HG03045 (cell line): Measurements from ENCODE around the gene PRKCH.
A peak's percentile ranks its signal among the peaks of the same experiment; 100 is the strongest.
"Not testable (repeated sequence)": the region's sequence is repeated elsewhere in the genome, so short reads cannot be mapped to it uniquely, and the experiment has no call there.

Experiments used
- ATAC-seq: cut with Tn5 transposase; IDR thresholded peaks from one replicate; pipeline ENCODE4 v1.9.1; 2021; ENCODE audit warnings: mild to moderate bottlenecking, moderate library complexity; ENCODE audit not compliant: unreplicated experiment

PRKCH gene

DNA sequence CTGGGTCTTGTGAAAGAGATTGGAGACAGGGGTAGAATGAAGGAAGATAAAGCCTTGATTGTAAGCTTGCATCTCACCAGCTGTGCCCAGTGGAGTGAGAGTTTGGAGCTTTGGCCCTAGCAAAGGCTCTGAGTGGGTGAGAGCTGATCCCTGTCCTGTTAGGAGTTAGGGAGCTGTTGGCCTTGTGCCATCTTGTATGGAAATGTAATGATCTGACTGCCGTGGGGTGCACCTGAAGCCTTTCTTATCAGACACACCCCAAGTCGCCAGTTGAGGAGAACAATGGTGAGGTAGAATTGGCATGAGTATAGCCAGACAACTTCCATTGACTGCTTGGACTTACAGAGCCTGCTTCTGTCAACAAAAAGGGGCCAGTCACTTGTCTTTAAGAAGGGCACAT, 130.1 kb downstream of the PRKCH start:
- ATAC-seq: no peak

DNA sequence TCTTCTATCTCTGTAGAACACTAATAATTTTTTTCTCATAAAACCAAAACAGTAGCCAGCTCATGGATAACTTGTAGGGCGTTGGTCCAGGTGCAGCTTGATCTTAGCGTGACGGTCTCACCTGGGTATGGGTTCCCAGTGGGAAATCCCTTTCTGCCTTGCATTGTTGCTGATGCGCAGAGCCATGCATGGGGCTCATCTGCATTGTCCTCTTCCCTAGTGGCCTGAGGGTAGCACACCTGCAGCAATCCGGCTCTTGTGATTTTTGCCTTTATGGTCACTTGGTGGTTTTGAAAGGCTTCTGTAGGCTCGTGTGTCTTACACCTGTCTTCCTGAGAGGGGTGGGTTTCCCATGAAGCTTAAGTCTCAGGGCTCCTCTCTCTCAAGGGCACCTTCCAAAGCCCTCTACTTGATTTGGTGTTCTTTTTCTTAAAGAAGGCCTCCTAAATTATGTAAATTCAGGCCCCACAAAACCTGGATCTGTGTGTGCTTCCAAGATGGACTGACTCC, 130.6 kb downstream of the PRKCH start:
- no peak for ATAC-seq

DNA sequence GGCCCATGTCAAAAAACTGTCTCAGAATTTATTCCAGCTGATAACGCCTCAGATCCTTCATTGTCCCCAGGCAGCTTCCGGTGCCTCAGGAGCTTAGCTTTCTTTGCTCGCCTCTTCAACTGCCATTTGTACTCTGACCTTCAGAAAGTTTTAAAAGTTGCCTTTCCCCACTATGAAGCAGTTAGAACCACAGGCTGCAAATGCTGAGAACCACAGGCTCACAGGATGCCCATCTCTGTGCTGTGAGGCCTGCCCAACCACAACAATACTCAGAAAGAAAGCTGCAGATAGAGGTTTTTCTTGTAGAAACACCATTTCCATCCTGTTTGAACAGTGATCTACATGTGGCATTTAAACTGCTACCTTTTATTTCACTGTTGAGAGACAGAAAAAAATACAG, 131.1 kb downstream of the PRKCH start:
- ATAC-seq: no peak

GRCh38 chr14:61453103-61453767, 131.9 kb downstream of the PRKCH start:
- no peak for ATAC-seq

DNA sequence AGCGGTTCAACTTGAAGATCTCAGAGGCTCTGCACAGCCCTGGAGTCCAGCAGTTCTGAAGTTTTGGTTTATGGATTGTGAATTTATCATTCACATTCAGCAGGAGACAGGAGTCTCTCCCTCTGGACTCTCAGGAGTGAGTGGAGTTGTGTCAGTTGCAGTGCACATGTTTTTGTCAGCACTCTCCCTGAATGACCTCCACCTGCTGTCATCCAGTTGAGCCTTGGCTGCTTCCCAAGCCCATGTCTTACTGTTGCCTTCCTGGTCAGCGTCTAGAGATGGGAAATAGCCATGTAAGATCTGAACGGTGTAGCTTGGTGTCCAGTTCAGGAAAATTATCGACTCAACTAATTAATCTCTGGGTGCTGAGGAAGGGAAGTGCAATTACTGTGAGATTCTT, 133.2 kb downstream of the PRKCH start:
- ATAC-seq: no peak

DNA sequence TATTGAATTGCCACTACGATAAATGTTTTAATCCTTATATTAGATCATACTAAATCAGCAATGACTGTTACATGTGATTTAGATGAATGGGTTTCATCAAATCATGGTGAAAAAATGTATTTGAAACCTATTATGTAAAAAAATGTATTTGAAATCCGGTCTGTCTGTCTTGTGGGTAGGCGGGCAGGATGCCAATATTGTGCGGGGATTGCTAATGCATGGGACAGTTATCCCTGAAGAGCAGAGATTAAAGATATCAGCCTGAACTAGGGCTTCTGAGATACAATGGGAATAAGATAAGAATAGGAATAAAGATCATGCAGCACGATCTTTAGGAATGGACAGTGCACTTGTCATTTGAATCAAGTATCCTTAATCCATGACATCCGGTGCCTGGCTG, 134.0 kb downstream of the PRKCH start:
- no peak for ATAC-seq

DNA sequence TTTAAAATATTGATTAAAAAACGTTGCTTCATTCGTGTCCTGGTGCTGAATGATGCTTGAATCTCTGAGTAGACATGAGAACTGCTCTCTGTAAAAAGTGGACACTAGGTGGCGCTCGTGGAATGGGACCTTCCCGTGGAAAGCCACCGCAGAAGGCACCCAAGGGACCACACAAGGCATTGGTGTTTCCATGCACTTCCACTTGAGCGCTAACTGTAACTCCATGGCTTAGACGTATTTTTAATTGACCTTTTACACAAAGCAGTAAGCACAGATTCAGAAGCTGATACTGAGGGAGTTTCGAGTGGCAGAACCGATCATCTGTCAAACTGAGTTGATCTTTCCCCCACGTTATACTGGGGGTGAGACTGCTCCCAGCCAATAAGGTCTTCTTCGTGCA, 135.3 kb downstream of the PRKCH start:
- ATAC-seq: peak; percentile 81

DNA sequence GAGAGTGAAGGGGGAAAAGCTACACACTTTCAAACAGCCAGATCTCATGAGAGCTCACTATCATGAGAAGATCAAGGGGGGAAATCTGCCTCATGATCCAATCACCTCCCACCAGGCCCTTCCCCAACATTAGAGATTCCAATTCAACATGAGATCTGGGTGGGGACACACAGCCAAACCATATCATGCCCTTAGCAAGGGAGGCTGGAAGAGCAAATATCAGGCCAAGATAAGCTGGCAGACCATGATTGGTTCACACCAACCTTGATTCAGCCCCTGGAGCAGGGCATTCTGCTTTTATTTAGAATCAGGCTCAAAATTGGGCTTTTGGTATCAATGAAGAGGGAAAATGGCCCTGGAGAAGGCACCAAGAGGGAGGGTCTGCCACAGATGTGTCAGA, 137.4 kb downstream of the PRKCH start:
- ATAC-seq: no peak

DNA sequence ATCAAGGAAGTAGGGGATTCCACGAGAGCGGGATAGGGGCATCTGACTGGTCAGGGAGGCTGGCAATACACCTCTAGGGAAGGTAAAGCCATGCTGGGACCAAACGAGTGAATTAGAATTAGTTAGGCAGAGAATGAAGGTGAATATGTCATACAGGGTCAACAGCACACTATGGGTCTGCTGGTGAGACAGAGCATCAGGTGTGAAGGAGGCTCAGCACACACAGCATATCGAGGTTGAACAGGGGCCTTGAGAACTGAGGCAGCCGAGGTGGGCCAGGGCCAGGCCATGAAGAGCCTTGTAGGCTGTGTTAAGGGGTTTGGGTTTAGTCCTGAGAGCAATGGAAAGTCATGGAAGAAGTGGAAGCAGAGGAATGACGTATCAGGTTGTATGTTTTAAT, 137.8 kb downstream of the PRKCH start:
- no peak for ATAC-seq

GRCh38 chr14:61460063-61460462, 138.7 kb downstream of the PRKCH start:
- ATAC-seq: no peak

DNA sequence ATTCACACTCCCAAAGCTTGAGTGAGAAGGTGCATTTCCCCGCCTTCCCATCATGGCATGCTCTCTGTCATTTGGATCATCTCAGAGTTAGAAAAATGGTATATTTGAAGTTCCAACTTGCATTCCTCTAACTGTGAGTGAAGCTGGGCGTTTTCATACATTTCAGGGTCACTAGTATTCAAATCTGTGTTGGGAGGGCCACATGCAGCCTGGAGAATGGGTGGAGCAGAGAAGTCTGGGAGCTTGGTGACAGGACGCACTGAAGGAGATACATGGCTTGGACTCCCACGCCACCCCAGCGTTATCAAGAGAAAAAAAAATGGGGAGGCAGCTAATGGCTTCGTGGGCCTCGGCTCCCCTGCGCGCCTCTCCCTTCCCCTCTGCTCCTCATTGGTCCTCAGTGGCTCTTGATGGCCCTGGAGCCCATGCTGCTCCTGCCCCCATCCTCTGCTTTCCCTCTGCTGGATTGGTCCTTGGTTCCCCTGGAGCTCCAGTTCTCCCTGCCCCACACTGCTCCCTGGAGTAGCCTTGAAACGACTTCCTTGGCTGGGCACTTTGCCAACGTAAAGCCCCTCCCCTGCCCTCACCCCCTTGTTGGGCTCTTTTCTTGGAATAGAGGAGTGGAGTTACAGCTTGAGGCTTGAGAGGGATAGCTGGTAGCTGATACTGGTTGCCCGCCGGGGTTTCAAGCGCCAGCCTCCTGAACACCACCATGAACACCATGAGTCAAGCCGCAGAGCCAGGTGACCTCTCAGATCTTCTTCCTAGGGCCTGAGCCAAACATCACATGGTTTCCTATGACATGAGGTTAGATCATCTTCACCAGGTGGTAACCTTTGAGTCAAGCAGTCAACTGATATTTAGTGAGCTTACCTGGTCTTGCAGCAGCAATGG, 139.6 kb downstream of the PRKCH start:
- ATAC-seq: no peak

DNA sequence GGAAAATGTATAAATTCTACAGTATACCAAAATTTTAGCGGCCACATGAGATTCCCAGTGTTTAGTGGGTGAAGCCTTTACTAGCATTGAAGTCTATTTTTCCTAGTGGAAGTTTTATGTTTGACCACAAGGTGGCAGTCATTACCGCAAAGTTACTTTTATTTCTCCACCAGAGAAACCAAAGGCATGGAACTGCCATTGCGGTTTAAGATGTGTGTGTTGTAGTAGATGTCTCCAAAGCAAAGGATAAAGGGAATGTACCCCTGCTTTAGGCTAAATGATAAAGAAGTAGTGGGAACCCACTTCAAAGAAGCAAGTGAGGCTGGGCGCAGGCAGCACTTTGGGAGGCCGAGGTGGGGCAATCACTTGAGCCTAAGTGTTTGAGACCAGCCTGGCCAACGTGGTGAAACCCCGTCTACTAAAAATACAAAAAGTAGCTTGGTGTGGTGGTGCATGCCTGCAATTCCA, 140.5 kb downstream of the PRKCH start:
- ATAC-seq: no peak

DNA sequence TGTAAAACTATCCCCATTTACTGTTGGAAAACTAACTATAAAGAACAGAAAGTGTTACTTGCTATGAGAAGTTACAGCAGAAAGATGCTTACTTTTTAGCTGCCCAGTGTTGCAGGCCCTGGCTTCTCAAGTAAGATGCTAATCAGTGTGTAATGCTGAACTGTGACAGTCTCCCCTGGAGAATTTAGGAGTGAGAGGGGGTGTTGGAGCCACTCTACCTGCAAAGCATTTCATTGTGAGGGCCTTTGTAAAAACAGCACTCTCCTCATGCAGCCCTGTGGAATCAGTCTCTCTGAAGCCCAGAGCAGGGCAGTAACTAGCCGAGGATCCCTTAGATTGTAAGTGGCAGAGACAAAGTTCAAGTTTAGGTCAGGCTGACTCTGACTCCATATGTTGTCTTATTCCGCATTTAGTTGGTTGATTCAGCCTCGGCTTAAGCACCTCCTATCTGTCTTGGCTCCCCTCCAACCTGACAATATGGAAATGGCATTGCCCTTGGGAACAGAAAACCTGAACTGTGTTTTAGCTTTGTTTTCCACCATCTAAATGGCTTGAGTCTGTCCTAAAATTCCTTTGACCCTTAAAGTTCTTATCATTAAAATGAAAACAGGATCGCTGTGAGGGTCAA, 141.3 kb downstream of the PRKCH start:
- ATAC-seq: no peak

- ATAC-seq: no peak
Observed at GRCh38 chr14:61463664-61464285, 142.4 kb downstream of the PRKCH start.

- ATAC-seq: not testable (repeated sequence)
Observed at GRCh38 chr14:61464539-61465320, 143.4 kb downstream of the PRKCH start.

- no peak for ATAC-seq
Observed at GRCh38 chr14:61466249-61466904, 145.0 kb downstream of the PRKCH start.

GRCh38 chr14:61466905-61467280, 145.5 kb downstream of the PRKCH start:
- ATAC-seq: no peak

GRCh38 chr14:61467296-61467695, 145.9 kb downstream of the PRKCH start:
- ATAC-seq: no peak

DNA sequence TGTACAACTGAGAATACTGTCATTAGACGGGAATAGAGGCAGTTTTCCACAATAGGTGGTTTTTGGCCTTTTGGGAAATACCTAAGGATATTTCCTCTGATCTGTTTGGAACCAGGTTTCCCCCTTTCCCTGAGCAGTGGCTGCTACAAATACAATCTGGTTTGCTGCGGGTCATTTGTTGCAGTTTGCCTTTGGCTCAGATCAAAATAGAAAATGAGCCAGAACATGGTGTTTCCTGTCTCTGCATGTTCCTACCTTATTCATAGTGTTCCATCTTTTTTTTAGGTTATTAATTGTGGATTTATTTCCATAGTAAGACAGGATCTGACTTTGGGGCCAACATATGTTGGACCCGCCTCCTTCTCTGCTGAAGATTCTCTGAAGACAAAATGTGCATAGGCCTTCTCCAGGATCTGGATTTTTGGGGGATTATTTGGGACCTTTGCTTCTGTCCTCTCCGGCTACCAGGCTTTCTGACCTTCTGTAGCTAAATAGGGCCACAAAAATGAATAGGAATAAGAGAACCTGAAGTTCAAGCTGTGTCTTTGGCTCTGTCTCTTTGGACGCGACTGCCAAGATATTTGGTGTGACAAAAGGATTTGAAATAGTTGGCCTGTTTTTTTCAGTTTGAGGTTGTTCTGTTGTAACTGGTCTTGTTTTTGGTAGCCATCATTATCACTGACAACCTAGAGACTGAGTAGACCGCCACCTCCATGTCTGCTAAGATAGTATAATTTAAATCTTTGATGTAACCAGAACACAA, 146.9 kb downstream of the PRKCH start:
- no peak for ATAC-seq
